Breast epithelium (tissue), 4 donors: Measurements from ENCODE around the gene GPR161. TPM values are rescaled to one million over a fixed set of nuclear protein-coding genes. Genes with fewer than 3 reads are reported as not detected.
A peak's percentile ranks its signal among the peaks of the same experiment; 100 is the strongest.

Experiments
- DNase-seq, 2 donors: peaks; one replicate each; pipeline ENCODE4 v3.0.0-alpha.2; 2019; ENCODE audit warnings: low spot score in 2 of 2
- H3K27ac ChIP-seq, 2 donors: fragments of 200-600 bp; sonication (generic) in 1 of 2; one replicate each; pipeline ENCODE4 v1.5.1; 2016 to 2019; ENCODE audit warnings: mild to moderate bottlenecking in 1 of 2
- H3K27me3 ChIP-seq, 2 donors: fragments of 200-600 bp; sonication (generic) in 1 of 2; one replicate each; pipeline versions ENCODE4 v1.5.1 to v1.6.0; 2017 to 2019; ENCODE audit warnings: control low read depth in 1 of 2, mild to moderate bottlenecking in 1 of 2
- H3K36me3 ChIP-seq: fragments of 200-600 bp; one replicate; pipeline ENCODE4 v1.5.1; 2019
- H3K4me1 ChIP-seq, 2 donors: fragments of 200-600 bp; sonication (generic); one replicate each; pipeline ENCODE4 v1.5.1; 2016 to 2019; ENCODE audit warnings: control low read depth in 1 of 2
- H3K4me3 ChIP-seq, 3 donors: fragments of 200-600 bp; sonication (generic); 1 replicate in 2 of 3; 2 replicates in 1 of 3; pipeline ENCODE4 v1.5.1; 2016 to 2019; ENCODE audit warnings: mild to moderate bottlenecking in 3 of 3, moderate library complexity in 2 of 3
- H3K9me3 ChIP-seq, 2 donors: fragments of 200-600 bp; sonication (generic) in 1 of 2; one replicate each; pipeline ENCODE4 v1.5.1; 2016 to 2019; ENCODE audit warnings: control low read depth in 1 of 2
- CTCF ChIP-seq, 3 donors: fragments of 450-650 bp; IDR thresholded peaks; one replicate each; pipeline ENCODE4 v1.5.1; 2016 to 2017; ENCODE audit warnings: antibody characterized with exemption in 3 of 3, mild to moderate bottlenecking in 3 of 3, moderate library complexity in 3 of 3
- POLR2A ChIP-seq: fragments of 450-650 bp; IDR thresholded peaks from one replicate; pipeline ENCODE4 v1.6.1; 2016; ENCODE audit warnings: antibody characterized with exemption, mild to moderate bottlenecking, moderate library complexity
- POLR2AphosphoS5 ChIP-seq, 3 donors: sonication (generic); formaldehyde crosslinking; IDR thresholded peaks; one replicate each; pipeline ENCODE4 v1.6.1; 2017; ENCODE audit warnings: antibody characterized with exemption in 3 of 3
- intact Hi-C: fragments of 100-400 bp; cut with DNase I; formaldehyde crosslinking; loops from one replicate; pipeline ENCODE4 v1.15.1; 2023; ENCODE audit warnings: low total_unique reads
- total RNA-seq, 3 donors: library from RNA; depleted of rRNA; stranded (reverse); fragments of >200 nt; gene quantifications; one replicate each; pipeline ENCODE4 v1.1.0, GENCODE V29; 2016

Gene GPR161
- total RNA-seq, 3 donors from 2014 or later: 2.8 to 5.6 (median 4.5) TPM

- DNase-seq: peak in 1 of 2 donors; percentile 48
- Histone ChIP-seq H3K27ac (peak overlapping the region in 1 of 2 donors; percentile 52), H3K9me3 (no peaks in the 10 kb centered on the region), H3K4me3 (no peak overlapping the region), H3K4me1 (no peaks in the 10 kb centered on the region), H3K36me3 (no peaks in the 10 kb centered on the region), H3K27me3 (no peaks in the 10 kb centered on the region)
- TF ChIP-seq POLR2AphosphoS5 (IDR thresholded peaks at IDR 0.05) (no peak), POLR2A (no peak), CTCF (IDR thresholded peaks at IDR 0.05) (no peak)
- intact Hi-C loops: no loop called here
Observed at GRCh38 chr1:168100315-168101002, 36.3 kb downstream of the GPR161 start.

- no peaks in the 10 kb centered on the region for H3K9me3 ChIP-seq
- no peak overlapping the region for H3K27ac ChIP-seq
- H3K36me3 ChIP-seq: no peaks in the 10 kb centered on the region
- no peaks in the 10 kb centered on the region for H3K27me3 ChIP-seq
- intact Hi-C loops: no loop called here
- no peak overlapping the region for H3K4me3 ChIP-seq
- TF ChIP-seq POLR2AphosphoS5 (IDR thresholded peaks at IDR 0.05) (no peak), POLR2A (no peak), CTCF (IDR thresholded peaks at IDR 0.05) (no peak)
- no peaks in the 10 kb centered on the region for H3K4me1 ChIP-seq
- DNase-seq: no peak
Observed at GRCh38 chr1:168099337-168099801, 37.4 kb downstream of the GPR161 start.

GRCh38 chr1:168098534-168099320 lies 38.0 kb downstream of the GPR161 start:
- Histone ChIP-seq H3K4me1 (no peaks in the 10 kb centered on the region), H3K9me3 (no peaks in the 10 kb centered on the region), H3K27me3 (no peaks in the 10 kb centered on the region), H3K4me3 (no peak overlapping the region), H3K27ac (peak overlapping the region in 1 of 2 donors; percentile 32), H3K36me3 (no peaks in the 10 kb centered on the region)
- TF ChIP-seq CTCF (IDR thresholded peaks at IDR 0.05): no peak
- no peak for TF ChIP-seq POLR2A
- TF ChIP-seq POLR2AphosphoS5 (IDR thresholded peaks at IDR 0.05): no peak
- intact Hi-C loops: no loop called here
- DNase-seq: peak; percentile 34 to 64

GRCh38 chr1:168097921-168098528 lies 38.7 kb downstream of the GPR161 start:
- intact Hi-C loops: no loop called here
- Histone ChIP-seq H3K36me3 (no peaks in the 10 kb centered on the region), H3K9me3 (no peaks in the 10 kb centered on the region), H3K4me1 (no peaks in the 10 kb centered on the region), H3K4me3 (no peak overlapping the region), H3K27ac (peak overlapping the region in 1 of 2 donors; percentile 32), H3K27me3 (no peaks in the 10 kb centered on the region)
- peak in 1 of 2 donors; percentile 9 for DNase-seq
- TF ChIP-seq POLR2AphosphoS5 (IDR thresholded peaks at IDR 0.05) (no peak), CTCF (IDR thresholded peaks at IDR 0.05) (no peak), POLR2A (no peak)
